ENCODE data around the gene HPS1.

The HPS1 gene

GRCh38 chr10:98463016-98463415 is 16.3 kb upstream of the HPS1 start:
- H2AFZ ChIP-seq (ENCODE audit: insufficient read depth, low read length, poor library complexity): no peak overlapping the region
- no peak overlapping the region for H3K18ac ChIP-seq (ENCODE audit: low read length)
- H3K27me3 ChIP-seq (ENCODE audit: insufficient read depth, low read length): no peaks in the 10 kb centered on the region
- H2BK120ac ChIP-seq (ENCODE audit: insufficient read depth, low read length, poor library complexity): no peak overlapping the region
- no peak overlapping the region for H3K14ac ChIP-seq (ENCODE audit: low read length)
- WGBS (ENCODE audit: extremely low coverage, insufficient coverage, insufficient read length): no CpG with 5 or more reads among the region's 6 CpGs
- H3K27ac ChIP-seq (ENCODE audit: low read depth, low read length): no peak overlapping the region
- H3K4me2 ChIP-seq (ENCODE audit: low read length): no peak overlapping the region
- peaks cover 7% of the 10 kb centered on the region in 2 experiments for H3K4me1 ChIP-seq (ENCODE audit: control insufficient read depth in 1 of 2, insufficient read depth in 2 of 2, low read length in 2 of 2)
- H3K79me1 ChIP-seq (ENCODE audit: low read length): peaks cover 3% of the 10 kb centered on the region
- no peak overlapping the region for H2BK12ac ChIP-seq (ENCODE audit: low read length)
- no peak overlapping the region for H4K91ac ChIP-seq (ENCODE audit: low read depth, low read length)
- H3K23ac ChIP-seq (ENCODE audit: low read length): no peak overlapping the region
- no peak overlapping the region for H2AK5ac ChIP-seq (ENCODE audit: low read length)
- H3K9me3 ChIP-seq (ENCODE audit: insufficient read depth, low read depth, low read length): no peaks in the 10 kb centered on the region
- DNase-seq: no peak
- H4K8ac ChIP-seq (ENCODE audit: low read depth, low read length): no peak overlapping the region
- no peak overlapping the region for H3K4me3 ChIP-seq (ENCODE audit: low read depth, low read length)
- no peaks in the 10 kb centered on the region for H3K36me3 ChIP-seq (ENCODE audit: control insufficient read depth in 1 of 2, insufficient read depth in 2 of 2, low read length in 2 of 2)
- H3K79me2 ChIP-seq (ENCODE audit: control insufficient read depth, insufficient read depth, low read length, poor library complexity): no peaks in the 10 kb centered on the region
- no peak overlapping the region for H3K4ac ChIP-seq (ENCODE audit: low read depth, low read length)
- H4K12ac ChIP-seq (ENCODE audit: low read depth, low read length): no peak overlapping the region
- H2BK5ac ChIP-seq (ENCODE audit: low read depth, low read length, poor library complexity): no peak overlapping the region
- H3K9ac ChIP-seq (ENCODE audit: low read length): no peak overlapping the region

DNA sequence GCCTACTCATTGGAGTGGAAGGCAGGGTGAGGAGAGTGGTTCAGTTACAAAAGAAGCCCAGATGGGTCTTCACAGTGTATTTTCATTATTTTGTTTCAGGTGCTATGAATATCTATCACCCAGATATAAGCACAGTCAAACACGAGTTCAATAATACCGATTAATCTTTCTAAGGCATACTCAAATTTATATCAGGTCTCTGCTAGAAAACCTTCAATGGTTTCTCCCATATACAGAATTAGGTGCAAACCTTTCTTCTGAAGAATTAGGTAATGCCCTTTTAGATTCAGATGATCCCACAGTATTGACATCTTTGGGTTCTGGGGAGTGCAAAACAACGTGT is 14.7 kb upstream of the HPS1 start:
- Histone ChIP-seq H2BK120ac (ENCODE audit: insufficient read depth, low read length, poor library complexity) (peak overlapping the region; percentile 30), H3K9ac (ENCODE audit: low read length) (no peak overlapping the region), H4K12ac (ENCODE audit: low read depth, low read length) (no peak overlapping the region), H3K4me1 (ENCODE audit: control insufficient read depth in 1 of 2, insufficient read depth in 2 of 2, low read length in 2 of 2) (peaks cover 4 to 11% of the 10 kb centered on the region in 2 experiments), H3K4me2 (ENCODE audit: low read length) (no peak overlapping the region), H3K4ac (ENCODE audit: low read depth, low read length) (no peak overlapping the region), H3K4me3 (ENCODE audit: low read depth, low read length) (no peak overlapping the region), H2BK12ac (ENCODE audit: low read length) (no peak overlapping the region), H3K27me3 (ENCODE audit: insufficient read depth, low read length) (no peaks in the 10 kb centered on the region), H4K91ac (ENCODE audit: low read depth, low read length) (peak overlapping the region; percentile 32), H3K79me1 (ENCODE audit: low read length) (peaks cover 3% of the 10 kb centered on the region), H2AK5ac (ENCODE audit: low read length) (peak overlapping the region; percentile 70), H2AFZ (ENCODE audit: insufficient read depth, low read length, poor library complexity) (no peak overlapping the region), H3K36me3 (ENCODE audit: control insufficient read depth in 1 of 2, insufficient read depth in 2 of 2, low read length in 2 of 2) (no peaks in the 10 kb centered on the region), H2BK5ac (ENCODE audit: low read depth, low read length, poor library complexity) (peak overlapping the region; percentile 12), H3K9me3 (ENCODE audit: insufficient read depth, low read depth, low read length) (no peaks in the 10 kb centered on the region), H4K8ac (ENCODE audit: low read depth, low read length) (no peak overlapping the region), H3K23ac (ENCODE audit: low read length) (no peak overlapping the region), H3K18ac (ENCODE audit: low read length) (peak overlapping the region; percentile 25), H3K14ac (ENCODE audit: low read length) (peak overlapping the region; percentile 13), H3K79me2 (ENCODE audit: control insufficient read depth, insufficient read depth, low read length, poor library complexity) (no peaks in the 10 kb centered on the region), H3K27ac (ENCODE audit: low read depth, low read length) (no peak overlapping the region)
- WGBS (ENCODE audit: extremely low coverage, insufficient coverage, insufficient read length): no CpG with 5 or more reads among the region's 3 CpGs
- no peak for DNase-seq

GRCh38 chr10:98460837-98461499 is 14.2 kb upstream of the HPS1 start:
- Histone ChIP-seq H4K91ac (ENCODE audit: low read depth, low read length) (peak overlapping the region; percentile 32), H2BK120ac (ENCODE audit: insufficient read depth, low read length, poor library complexity) (peak overlapping the region; percentile 30), H3K9me3 (ENCODE audit: insufficient read depth, low read depth, low read length) (no peaks in the 10 kb centered on the region), H2AFZ (ENCODE audit: insufficient read depth, low read length, poor library complexity) (peak overlapping the region; percentile 23), H3K4ac (ENCODE audit: low read depth, low read length) (no peak overlapping the region), H3K9ac (ENCODE audit: low read length) (no peak overlapping the region), H2BK12ac (ENCODE audit: low read length) (peak overlapping the region; percentile 23), H3K4me1 (ENCODE audit: control insufficient read depth in 1 of 2, insufficient read depth in 2 of 2, low read length in 2 of 2) (peaks cover 4 to 11% of the 10 kb centered on the region in 2 experiments), H3K79me1 (ENCODE audit: low read length) (peaks cover 3% of the 10 kb centered on the region), H3K27ac (ENCODE audit: low read depth, low read length) (no peak overlapping the region), H3K18ac (ENCODE audit: low read length) (peak overlapping the region; percentile 25), H4K12ac (ENCODE audit: low read depth, low read length) (no peak overlapping the region), H3K4me3 (ENCODE audit: low read depth, low read length) (no peak overlapping the region), H4K8ac (ENCODE audit: low read depth, low read length) (no peak overlapping the region), H2BK5ac (ENCODE audit: low read depth, low read length, poor library complexity) (peak overlapping the region; percentile 12), H3K14ac (ENCODE audit: low read length) (peak overlapping the region; percentile 13), H3K23ac (ENCODE audit: low read length) (no peak overlapping the region), H3K27me3 (ENCODE audit: insufficient read depth, low read length) (no peaks in the 10 kb centered on the region), H3K4me2 (ENCODE audit: low read length) (no peak overlapping the region), H3K36me3 (ENCODE audit: control insufficient read depth in 1 of 2, insufficient read depth in 2 of 2, low read length in 2 of 2) (no peaks in the 10 kb centered on the region), H3K79me2 (ENCODE audit: control insufficient read depth, insufficient read depth, low read length, poor library complexity) (no peaks in the 10 kb centered on the region), H2AK5ac (ENCODE audit: low read length) (peak overlapping the region; percentile 70)
- DNase-seq: peak; percentile 88 to 97
- WGBS (ENCODE audit: extremely low coverage, insufficient coverage, insufficient read length): no CpG with 5 or more reads among the region's 3 CpGs

DNA sequence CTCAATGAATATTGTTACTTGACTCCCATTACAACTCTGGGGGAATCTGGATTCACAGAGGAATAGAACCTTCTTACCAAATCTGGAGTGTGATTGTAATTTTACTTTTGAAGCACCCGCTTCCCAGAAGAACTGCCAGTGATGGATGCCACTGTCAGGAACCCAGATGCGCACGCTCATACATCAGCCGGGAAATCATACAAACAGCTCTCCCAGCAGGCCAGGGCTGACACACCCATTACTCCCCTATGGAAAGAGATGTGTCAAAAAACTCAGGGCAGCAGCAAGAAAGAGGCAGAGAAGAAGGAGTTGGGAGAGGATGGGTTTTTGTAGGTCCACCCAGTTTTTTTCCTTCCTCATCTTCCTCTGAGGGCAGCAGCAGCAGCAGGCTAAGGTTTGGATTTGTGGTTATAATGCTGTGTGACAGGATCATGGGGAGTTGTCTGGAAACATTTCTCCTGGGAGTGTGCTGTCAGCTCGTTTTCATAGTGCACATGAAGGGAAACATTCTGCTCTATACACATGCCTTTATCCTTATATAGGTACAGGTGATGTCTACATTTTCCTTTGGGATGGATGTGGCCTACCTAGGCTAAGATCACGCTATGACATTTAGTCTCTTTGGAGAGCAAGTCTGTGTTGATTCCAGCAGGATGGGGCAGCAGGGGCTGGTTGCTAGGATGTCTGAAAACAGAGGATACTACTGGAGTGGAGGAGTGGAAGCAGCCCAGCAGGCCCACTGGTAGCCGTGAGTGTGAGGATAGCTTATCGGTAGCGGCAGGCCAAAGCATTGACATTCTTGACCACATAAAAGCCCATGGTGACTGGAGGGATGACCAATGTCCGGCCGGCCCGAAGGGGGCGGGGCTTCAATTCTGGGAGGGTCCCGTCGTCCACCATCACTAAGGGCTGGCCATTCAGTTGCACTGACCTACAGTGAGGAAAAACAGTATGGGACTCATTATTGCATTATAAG is 12.4 kb upstream of the HPS1 start:
- Histone ChIP-seq H2BK12ac (ENCODE audit: low read length) (no peak overlapping the region), H3K9me3 (ENCODE audit: insufficient read depth, low read depth, low read length) (no peaks in the 10 kb centered on the region), H2BK5ac (ENCODE audit: low read depth, low read length, poor library complexity) (no peak overlapping the region), H3K27ac (ENCODE audit: low read depth, low read length) (no peak overlapping the region), H2AK5ac (ENCODE audit: low read length) (no peak overlapping the region), H3K23ac (ENCODE audit: low read length) (no peak overlapping the region), H4K8ac (ENCODE audit: low read depth, low read length) (no peak overlapping the region), H2BK120ac (ENCODE audit: insufficient read depth, low read length, poor library complexity) (no peak overlapping the region), H3K18ac (ENCODE audit: low read length) (no peak overlapping the region), H3K9ac (ENCODE audit: low read length) (no peak overlapping the region), H3K4me2 (ENCODE audit: low read length) (no peak overlapping the region), H4K12ac (ENCODE audit: low read depth, low read length) (no peak overlapping the region), H3K14ac (ENCODE audit: low read length) (no peak overlapping the region), H3K27me3 (ENCODE audit: insufficient read depth, low read length) (no peaks in the 10 kb centered on the region), H3K79me1 (ENCODE audit: low read length) (peaks cover 3% of the 10 kb centered on the region), H2AFZ (ENCODE audit: insufficient read depth, low read length, poor library complexity) (no peak overlapping the region), H3K4ac (ENCODE audit: low read depth, low read length) (no peak overlapping the region), H3K79me2 (ENCODE audit: control insufficient read depth, insufficient read depth, low read length, poor library complexity) (no peaks in the 10 kb centered on the region), H3K4me3 (ENCODE audit: low read depth, low read length) (no peak overlapping the region), H3K36me3 (ENCODE audit: control insufficient read depth in 1 of 2, insufficient read depth in 2 of 2, low read length in 2 of 2) (no peaks in the 10 kb centered on the region), H4K91ac (ENCODE audit: low read depth, low read length) (no peak overlapping the region), H3K4me1 (ENCODE audit: control insufficient read depth in 1 of 2, insufficient read depth in 2 of 2, low read length in 2 of 2) (peaks cover 9 to 11% of the 10 kb centered on the region in 2 experiments)
- no peak for DNase-seq
- WGBS (ENCODE audit: extremely low coverage, insufficient coverage, insufficient read length): no CpG with 5 or more reads among the region's 15 CpGs

Data from trophoblast cell (in vitro differentiated cells and primary cell).